ENCODE measurements around the gene NTM.

Gene NTM

GRCh38 chr11:132142121-132142520, 771.7 kb downstream of the NTM start:
- Histone ChIP-seq H3K4me3 (ENCODE audit: low read depth, low read length, poor library complexity, severe bottlenecking) (no peak overlapping the region), H2AFZ (ENCODE audit: low read length) (no peak overlapping the region), H3K36me3 (ENCODE audit: insufficient read depth, low read length) (no peaks in the 10 kb centered on the region), H3K9me2 (ENCODE audit: low read depth, low read length) (no peaks in the 10 kb centered on the region), H3K4me2 (ENCODE audit: low read length) (no peak overlapping the region), H3K9ac (ENCODE audit: low read length) (no peak overlapping the region), H3F3A (ENCODE audit: insufficient read depth, low read length) (no peaks in the 10 kb centered on the region), H3K27ac (ENCODE audit: low read depth, low read length, poor library complexity, severe bottlenecking) (no peak overlapping the region), H3K4me1 (ENCODE audit: insufficient read depth, low read length, severe bottlenecking) (no peaks in the 10 kb centered on the region), H4K20me1 (ENCODE audit: insufficient read depth, low read length) (no peaks in the 10 kb centered on the region), H3K27me3 (ENCODE audit: insufficient read depth, low read length) (no peaks in the 10 kb centered on the region), H3K9me3 (ENCODE audit: low read length) (no peaks in the 10 kb centered on the region), H3K79me2 (ENCODE audit: insufficient read depth, low read length) (no peaks in the 10 kb centered on the region)
- no peak for TF ChIP-seq EZH2 (IDR thresholded peaks at IDR 0.05; ENCODE audit: borderline replicate concordance, low read length)
- no peak for TF ChIP-seq CTCF (IDR thresholded peaks at IDR 0.05; ENCODE audit: low read length)

DNA sequence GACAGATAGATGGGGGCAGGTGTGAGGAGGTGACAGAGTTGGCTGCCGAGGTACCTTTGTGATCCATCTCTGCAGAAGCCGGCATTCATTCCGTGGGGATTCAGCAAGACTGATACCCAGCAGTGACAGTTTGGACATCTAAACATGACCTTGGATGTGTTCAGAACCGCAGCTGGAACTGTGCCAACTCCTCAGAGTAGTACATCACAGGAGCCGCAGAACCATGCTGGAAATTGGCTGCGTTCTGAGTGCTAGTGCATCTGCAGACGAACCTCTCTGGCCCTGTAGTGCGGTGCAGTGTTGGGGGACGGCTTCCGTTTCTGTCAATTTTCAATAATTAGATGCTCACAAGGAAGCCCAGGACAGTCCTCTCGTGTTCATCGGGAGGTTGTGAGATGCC, 772.1 kb downstream of the NTM start:
- H3K4me3 ChIP-seq (ENCODE audit: low read depth, low read length, poor library complexity, severe bottlenecking) = no peak overlapping the region
- no peaks in the 10 kb centered on the region for H3K9me2 ChIP-seq (ENCODE audit: low read depth, low read length)
- no peaks in the 10 kb centered on the region for H3F3A ChIP-seq (ENCODE audit: insufficient read depth, low read length)
- H3K9me3 ChIP-seq (ENCODE audit: low read length) = no peaks in the 10 kb centered on the region
- H3K4me2 ChIP-seq (ENCODE audit: low read length) = no peak overlapping the region
- no peak overlapping the region for H2AFZ ChIP-seq (ENCODE audit: low read length)
- no peaks in the 10 kb centered on the region for H3K79me2 ChIP-seq (ENCODE audit: insufficient read depth, low read length)
- no peaks in the 10 kb centered on the region for H3K36me3 ChIP-seq (ENCODE audit: insufficient read depth, low read length)
- no peaks in the 10 kb centered on the region for H3K4me1 ChIP-seq (ENCODE audit: insufficient read depth, low read length, severe bottlenecking)
- H4K20me1 ChIP-seq (ENCODE audit: insufficient read depth, low read length) = no peaks in the 10 kb centered on the region
- TF ChIP-seq CTCF (IDR thresholded peaks at IDR 0.05; ENCODE audit: low read length) (no peak), EZH2 (IDR thresholded peaks at IDR 0.05; ENCODE audit: borderline replicate concordance, low read length) (no peak)
- H3K9ac ChIP-seq (ENCODE audit: low read length) = no peak overlapping the region
- no peak overlapping the region for H3K27ac ChIP-seq (ENCODE audit: low read depth, low read length, poor library complexity, severe bottlenecking)
- no peaks in the 10 kb centered on the region for H3K27me3 ChIP-seq (ENCODE audit: insufficient read depth, low read length)

DNA sequence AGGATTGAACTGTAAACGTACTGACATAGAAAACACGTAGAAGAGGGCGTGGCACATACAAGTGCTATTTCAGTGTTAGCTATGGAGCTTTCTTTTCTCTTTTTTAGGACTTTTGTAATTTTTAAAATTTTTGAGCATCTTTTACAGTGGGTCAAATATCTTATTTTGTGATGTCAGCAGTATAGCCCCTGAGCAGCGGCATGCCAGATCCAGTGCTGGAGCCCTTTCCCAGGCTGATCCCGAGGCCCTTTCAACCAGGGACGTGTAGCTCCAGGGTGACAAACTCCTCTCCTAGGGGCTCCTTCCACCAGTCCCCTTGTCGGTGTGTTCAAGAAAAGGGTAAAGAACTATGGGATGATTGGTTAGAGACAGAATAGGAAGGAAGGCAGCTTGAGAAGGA, 777.0 kb downstream of the NTM start:
- no peaks in the 10 kb centered on the region for H3K36me3 ChIP-seq (ENCODE audit: insufficient read depth, low read length)
- H3K79me2 ChIP-seq (ENCODE audit: insufficient read depth, low read length) = no peaks in the 10 kb centered on the region
- no peaks in the 10 kb centered on the region for H4K20me1 ChIP-seq (ENCODE audit: insufficient read depth, low read length)
- H3K4me1 ChIP-seq (ENCODE audit: insufficient read depth, low read length, severe bottlenecking) = no peaks in the 10 kb centered on the region
- H3K27ac ChIP-seq (ENCODE audit: low read depth, low read length, poor library complexity, severe bottlenecking) = no peak overlapping the region
- H3K4me3 ChIP-seq (ENCODE audit: low read depth, low read length, poor library complexity, severe bottlenecking) = no peak overlapping the region
- H3K4me2 ChIP-seq (ENCODE audit: low read length) = no peak overlapping the region
- no peaks in the 10 kb centered on the region for H3K27me3 ChIP-seq (ENCODE audit: insufficient read depth, low read length)
- TF ChIP-seq EZH2 (IDR thresholded peaks at IDR 0.05; ENCODE audit: borderline replicate concordance, low read length) (no peak), CTCF (IDR thresholded peaks at IDR 0.05; ENCODE audit: low read length) (no peak)
- H3F3A ChIP-seq (ENCODE audit: insufficient read depth, low read length) = no peaks in the 10 kb centered on the region
- no peak overlapping the region for H2AFZ ChIP-seq (ENCODE audit: low read length)
- H3K9me3 ChIP-seq (ENCODE audit: low read length) = no peaks in the 10 kb centered on the region
- no peak overlapping the region for H3K9ac ChIP-seq (ENCODE audit: low read length)
- no peaks in the 10 kb centered on the region for H3K9me2 ChIP-seq (ENCODE audit: low read depth, low read length)

Measured in OCI-LY1 (cell line).